HCT116 (cell line): ENCODE measurements around the gene FSCN2. TPM values are rescaled to one million over a fixed set of nuclear protein-coding genes. Genes with fewer than 3 reads are reported as not detected.

ENCODE experiments used
- ATAC-seq: fragments of 200-7000 bp; cut with Tn5 transposase; 2 replicates; pipeline ENCODE4 v1.9.1; 2020; ENCODE audit warnings: mild to moderate bottlenecking, moderate library complexity
- BruUV-seq: library from RNA; stranded (reverse); fragments of 400-500 nt; replicated peaks from 2 replicates; lab custom pipeline; 2021; lab: Mats Ljungman, UMichigan
- CTCF ChIA-PET: fragments of 300-600 bp; sonication (Branson Sonifier 250); formaldehyde crosslinking; loops from one replicate; lab custom pipeline; 2021; ENCODE audit warnings: antibody characterized with exemption; lab: Charles Lee
- POLR2A ChIA-PET: fragments of 300-600, 350-600 bp; sonication (Branson Sonifier 250); formaldehyde crosslinking; loops from one replicate; lab custom pipeline; 2021; ENCODE audit warnings: antibody characterized with exemption; lab: Charles Lee
- RAD21 ChIA-PET, 2 experiments: fragments of 300-600 bp; sonication (Branson Sonifier 250); formaldehyde crosslinking; loops; one replicate each; lab custom pipeline; 2023; ENCODE audit warnings: low total read pairs in 2 of 2; ENCODE audit not compliant: uncharacterized antibody in 2 of 2, unreplicated experiment in 2 of 2, low non-redundant PET in 1 of 2; lab: Charles Lee
- DNase-seq: peaks from one replicate; pipeline ENCODE4 v3.0.0-alpha.2; 2010; ENCODE audit warnings: low read depth, low spot score
- H2AFZ ChIP-seq: fragments of 200-600 bp; shearing (Covaris generic), sonication (generic); 2 replicates; pipeline ENCODE4 v1.6.1; 2017; ENCODE audit warnings: low read depth, mixed run types, mixed read lengths, antibody characterized with exemption, low read length; ENCODE audit not compliant: poor library complexity, severe bottlenecking
- H3K27ac ChIP-seq: 2 replicates; pipeline ENCODE4 v1.5.1; 2012; ENCODE audit warnings: low read depth, low read length
- H3K27me3 ChIP-seq: fragments of 200-600 bp; sonication (generic); 2 replicates; pipeline ENCODE4 v1.6.1; 2016; ENCODE audit warnings: mixed run types, low read length, mixed read lengths; ENCODE audit not compliant: insufficient read depth
- H3K36me3 ChIP-seq, 2 experiments: fragments of 200-500 bp in 1 of 2; fragments of 200-600 bp in 1 of 2; sonication (Bioruptor generic) in 1 of 2; sonication (generic) in 1 of 2; 2 replicates each; pipeline versions ENCODE4 v1.5.1 to v1.6.1; 2014 to 2016; ENCODE audit warnings: low read length in 2 of 2, inconsistent platforms in 1 of 2, mixed read lengths in 1 of 2, mixed run types in 1 of 2; ENCODE audit not compliant: insufficient read depth in 2 of 2, control insufficient read depth in 1 of 2
- H3K4me1 ChIP-seq, 2 experiments: fragments of 200-600 bp in 1 of 2; sonication (generic) in 1 of 2; 2 replicates each; pipeline versions ENCODE4 v1.5.1 to v1.6.1; 2012 to 2017; ENCODE audit warnings: low read length in 2 of 2, inconsistent platforms in 1 of 2, mild to moderate bottlenecking in 1 of 2, mixed read lengths in 1 of 2, mixed run types in 1 of 2, moderate library complexity in 1 of 2; ENCODE audit not compliant: insufficient read depth in 2 of 2, control insufficient read depth in 1 of 2
- H3K4me2 ChIP-seq: fragments of 200-600 bp; sonication (generic); 2 replicates; pipeline ENCODE4 v1.6.1; 2017; ENCODE audit warnings: mixed run types, low read length, mixed read lengths
- H3K4me3 ChIP-seq, 2 experiments: fragments of 200-600 bp in 1 of 2; sonication (generic) in 1 of 2; replicated peaks in 1 of 2; 2 replicates each; pipeline ENCODE4 v1.5.1; 2011 to 2016; ENCODE audit warnings: low read length in 2 of 2, control low read depth in 1 of 2, low read depth in 1 of 2, mild to moderate bottlenecking in 1 of 2, mixed read lengths in 1 of 2, mixed run types in 1 of 2
- H3K79me2 ChIP-seq: fragments of 200-600 bp; sonication (generic); 2 replicates; pipeline ENCODE4 v1.6.1; 2017; ENCODE audit warnings: mild to moderate bottlenecking, mixed run types, low read length, moderate library complexity, mixed read lengths; ENCODE audit not compliant: insufficient read depth
- H3K9ac ChIP-seq: fragments of 200-600 bp; sonication (generic); 2 replicates; pipeline ENCODE4 v1.6.1; 2016; ENCODE audit warnings: low read length, mixed read lengths
- H3K9me2 ChIP-seq: fragments of 200-600 bp; sonication (generic), shearing (Covaris generic); 2 replicates; pipeline ENCODE4 v1.6.1; 2017; ENCODE audit warnings: mixed run types, mild to moderate bottlenecking, moderate library complexity; ENCODE audit not compliant: insufficient read depth
- H3K9me3 ChIP-seq, 2 experiments: fragments of 200-500 bp in 1 of 2; fragments of 200-600 bp in 1 of 2; sonication (Bioruptor generic) in 1 of 2; sonication (generic) in 1 of 2; 2 replicates each; pipeline ENCODE4 v1.6.1; 2014 to 2017; ENCODE audit warnings: low read length in 2 of 2, mixed read lengths in 2 of 2, inconsistent platforms in 1 of 2, low read depth in 1 of 2, mild to moderate bottlenecking in 1 of 2, mixed run types in 1 of 2, moderate library complexity in 1 of 2; ENCODE audit not compliant: control insufficient read depth in 1 of 2, insufficient read depth in 1 of 2
- H4K20me1 ChIP-seq: fragments of 200-600 bp; sonication (generic), shearing (Covaris generic); 2 replicates; pipeline ENCODE4 v1.6.1; 2017; ENCODE audit warnings: mixed run types, mild to moderate bottlenecking, moderate library complexity; ENCODE audit not compliant: insufficient read depth
- CTCF ChIP-seq, 3 experiments: fragments of 200-600 bp in 1 of 3; sonication (generic) in 1 of 3; IDR thresholded peaks in 2 of 3; conservative IDR thresholded peaks in 1 of 3; 2 replicates each; pipeline ENCODE4 v1.5.1; 2012 to 2017; ENCODE audit warnings: low read depth in 2 of 3, low read length in 2 of 3, antibody characterized with exemption in 1 of 3, borderline replicate concordance in 1 of 3, control low read depth in 1 of 3, mild to moderate bottlenecking in 1 of 3, mixed read lengths in 1 of 3, mixed run types in 1 of 3, moderate library complexity in 1 of 3; ENCODE audit not compliant: insufficient read depth in 1 of 3
- ELF1 ChIP-seq: IDR thresholded peaks from 2 replicates; pipeline ENCODE4 v1.6.1; 2012; ENCODE audit warnings: low read depth, borderline replicate concordance
- intact Hi-C: fragments of 100-400 bp; cut with micrococcal nuclease; formaldehyde crosslinking; loops from 2 replicates; pipeline ENCODE4 v1.10.0; 2022
- total RNA-seq: library from RNA; stranded (reverse); gene quantifications from one replicate; pipeline ENCODE4 v1.2.1, GENCODE V29; 2021; ENCODE audit not compliant: unreplicated experiment

The FSCN2 gene
- total RNA-seq, 1 experiment from 2014 or later = 10.1 TPM

GRCh38 chr17:81480140-81481072 is 47.8 kb upstream of the FSCN2 start:
- peak overlapping the region; percentile 24; the same call in 1 of the 2 replicates for H3K27ac ChIP-seq

More at GRCh38 chr17:81480140-81481072, 47.8 kb upstream of the FSCN2 start:
- Histone ChIP-seq H3K9me2 (no peaks in the 10 kb centered on the region), H4K20me1 (no peaks in the 10 kb centered on the region), H3K79me2 (no peaks in the 10 kb centered on the region), H3K9me3 (no peaks in the 10 kb centered on the region), H3K4me1 (peaks cover 12 to 30% of the 10 kb centered on the region in 2 experiments), H3K4me3 (no peak overlapping the region), H3K27me3 (no peaks in the 10 kb centered on the region), H3K36me3 (no peaks in the 10 kb centered on the region), H3K4me2 (peak overlapping the region; percentile 39), H3K9ac (0 out of 2 replicates have a peak overlapping the region, but pooled peaks have one; percentile 14), H2AFZ (no peak overlapping the region)
- no TSS peak for BruUV-seq
- ATAC-seq = peak; percentile 21
- intact Hi-C loops = no loop called here
- no peak for DNase-seq
- ChIA-PET POLR2A (interaction anchor here (0.7 kb wide), 1 partner anchor 8 kb away, joined by 3 read pairs; no protein-coding TSS in a partner anchor), CTCF (interaction anchor here (0.8 to 1.2 kb wide), 2 partner anchors 8 to 189 kb away, joined by 3 read pairs; no protein-coding TSS in a partner anchor), RAD21 (no interaction called here)
- TF ChIP-seq CTCF (IDR thresholded peaks at IDR 0.05 in 2 of 3, conservative IDR thresholded peaks at IDR 0.05 in 1 of 3; ENCODE audit: borderline replicate concordance in 1 of 3, insufficient read depth in 1 of 3, low read depth in 2 of 3, low read length in 2 of 3) (peak in 1 of 3 experiments; percentile 10; a peak in 1 of 6 replicates), ELF1 (no peak)
